Activated T-helper 1 cell treated with anti-CD3 and anti-CD28 coated beads, Interleukin-12 subunit alpha, Interleukin-12 subunit beta, Interleukin-2, Interleukin-4 antibody, amounts not matched to agents 30 ng/mL and 10 ng/mL and 1 ng/mL, durations not matched to agents 14 hours and 24 hours and 36 hours (primary cell): ENCODE results near the gene PRDM16. TPM values are rescaled to one million over a fixed set of nuclear protein-coding genes. Genes with fewer than 3 reads are reported as not detected.

Source experiments
- DNase-seq: peaks from one replicate; pipeline ENCODE4 v3.0.0; 2021; ENCODE audit warnings: low spot score
- H3K27ac Mint-ChIP-seq: one replicate; pipeline ENCODE4 v1.8.0; 2021; ENCODE audit warnings: mild to moderate bottlenecking, mixed read lengths
- H3K27me3 Mint-ChIP-seq: one replicate; pipeline ENCODE4 v1.8.0; 2022; ENCODE audit warnings: mild to moderate bottlenecking, moderate library complexity, mixed read lengths; ENCODE audit not compliant: insufficient read depth
- H3K36me3 Mint-ChIP-seq: one replicate; pipeline ENCODE4 v1.8.0; 2021; ENCODE audit warnings: low read depth, mixed read lengths
- H3K4me1 Mint-ChIP-seq: one replicate; pipeline ENCODE4 v1.8.0; 2021; ENCODE audit warnings: low read depth, mixed read lengths
- H3K4me3 Mint-ChIP-seq: one replicate; pipeline ENCODE4 v1.8.0; 2021; ENCODE audit warnings: mild to moderate bottlenecking, moderate library complexity, mixed read lengths
- H3K9me3 Mint-ChIP-seq: one replicate; pipeline ENCODE4 v1.8.0; 2021; ENCODE audit warnings: mixed read lengths
- intact Hi-C: fragments of 100-400 bp; cut with micrococcal nuclease; formaldehyde crosslinking; loops from one replicate; pipeline ENCODE4 v1.15.1; 2024
- total RNA-seq: library from RNA; stranded (reverse); gene quantifications from 2 replicates; pipeline ENCODE4 v1.2.3, GENCODE V29; 2022

The PRDM16 gene
- total RNA-seq, 1 donor from 2014 or later = not detected

DNA sequence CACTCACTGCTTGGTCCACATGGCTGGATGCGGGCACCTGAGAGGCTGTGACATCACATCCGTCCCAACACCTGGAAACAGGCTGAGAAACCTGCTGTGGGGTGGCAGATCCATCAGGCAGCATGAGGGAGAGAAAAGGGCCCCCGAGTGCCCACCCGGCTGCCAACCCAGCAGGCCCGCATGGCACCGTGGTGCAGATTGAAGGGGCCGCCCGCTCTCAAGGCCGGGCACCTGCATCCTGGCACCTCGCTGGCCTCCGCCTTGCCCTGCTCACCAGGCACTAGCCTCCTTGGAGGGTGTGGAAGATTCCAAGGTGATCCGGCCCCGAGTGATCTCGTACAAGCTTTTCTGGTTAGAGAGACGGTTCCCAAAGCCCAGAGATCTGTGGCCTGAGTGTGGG, 110.5 kb downstream of the PRDM16 start:
- Mint-ChIP-seq H3K36me3 (no peaks in the 10 kb centered on the region), H3K4me3 (no peak overlapping the region), H3K27me3 (no peaks in the 10 kb centered on the region), H3K4me1 (no peaks in the 10 kb centered on the region), H3K9me3 (peaks cover 4% of the 10 kb centered on the region), H3K27ac (no peak overlapping the region)
- no peak for DNase-seq
- intact Hi-C loops = no loop called here

DNA sequence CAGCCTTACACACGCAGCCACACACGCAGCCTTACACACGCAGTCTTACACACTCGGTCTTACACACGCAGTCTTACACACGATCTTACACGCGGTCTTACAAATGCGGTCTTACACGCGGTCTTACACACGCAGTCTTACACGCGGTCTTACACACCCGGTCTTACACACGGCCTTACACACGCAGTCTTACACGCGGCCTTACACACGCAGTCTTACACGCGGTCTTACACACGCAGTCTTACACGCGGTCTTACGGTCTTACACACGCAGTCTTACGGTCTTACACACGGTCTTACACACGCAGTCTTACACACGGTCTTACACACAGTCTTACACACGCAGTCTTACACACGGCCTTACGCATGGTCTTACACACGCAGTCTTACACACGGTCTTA, 111.9 kb downstream of the PRDM16 start:
- H3K4me3 Mint-ChIP-seq = no peak overlapping the region
- no peaks in the 10 kb centered on the region for H3K4me1 Mint-ChIP-seq
- no peak overlapping the region for H3K27ac Mint-ChIP-seq
- no peak for DNase-seq
- H3K27me3 Mint-ChIP-seq = peaks cover 2% of the 10 kb centered on the region
- intact Hi-C loops = no loop called here
- no peaks in the 10 kb centered on the region for H3K36me3 Mint-ChIP-seq
- H3K9me3 Mint-ChIP-seq = peaks cover 4% of the 10 kb centered on the region

DNA sequence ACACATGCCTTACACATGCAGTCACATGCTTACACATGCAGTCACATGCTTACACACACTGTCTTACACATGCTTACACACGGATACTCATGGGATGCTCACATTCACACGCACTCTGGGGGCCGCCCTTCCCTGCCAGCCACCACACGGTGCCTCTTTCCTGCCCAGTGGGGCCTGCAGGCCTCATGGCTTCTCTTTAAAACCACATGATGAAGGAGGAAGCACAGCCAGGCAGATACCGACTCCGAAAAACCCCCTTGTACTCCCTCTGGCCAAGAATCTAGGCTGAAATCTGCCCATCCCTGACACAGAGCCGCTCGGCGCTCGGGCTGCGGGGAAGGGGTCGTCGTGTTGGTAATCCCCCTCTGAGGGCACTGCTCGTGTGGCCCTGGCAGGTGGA, 113.0 kb downstream of the PRDM16 start:
- Mint-ChIP-seq H3K4me3 (no peak overlapping the region), H3K4me1 (no peaks in the 10 kb centered on the region), H3K27ac (no peak overlapping the region), H3K36me3 (no peaks in the 10 kb centered on the region), H3K27me3 (peaks cover 2% of the 10 kb centered on the region), H3K9me3 (peaks cover 4% of the 10 kb centered on the region)
- intact Hi-C loops = no loop called here
- no peak for DNase-seq

DNA sequence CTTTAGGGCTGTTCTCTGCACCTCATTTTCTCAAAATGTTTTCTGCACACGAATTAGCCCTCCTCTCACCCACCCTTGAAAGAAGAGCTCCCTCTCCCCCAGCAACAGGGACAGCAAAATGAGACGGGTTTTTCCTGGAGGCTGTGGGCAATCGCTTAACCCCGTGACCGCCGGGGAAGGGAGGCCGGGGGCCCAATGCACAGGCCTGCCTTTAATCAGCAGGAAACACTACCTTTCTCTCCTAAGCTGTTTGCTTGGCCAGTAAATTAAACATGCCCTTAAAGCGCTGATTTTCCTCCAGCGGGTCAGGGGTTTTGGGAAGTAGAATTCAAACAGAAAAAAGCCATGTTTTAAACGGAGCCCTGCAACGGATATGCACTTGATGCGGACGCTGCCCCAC, 114.4 kb downstream of the PRDM16 start:
- DNase-seq = no peak
- no peak overlapping the region for H3K27ac Mint-ChIP-seq
- intact Hi-C loops = no loop called here
- peaks cover 5% of the 10 kb centered on the region for H3K27me3 Mint-ChIP-seq
- H3K9me3 Mint-ChIP-seq = peaks cover 4% of the 10 kb centered on the region
- H3K36me3 Mint-ChIP-seq = no peaks in the 10 kb centered on the region
- H3K4me1 Mint-ChIP-seq = no peaks in the 10 kb centered on the region
- H3K4me3 Mint-ChIP-seq = no peak overlapping the region

DNA sequence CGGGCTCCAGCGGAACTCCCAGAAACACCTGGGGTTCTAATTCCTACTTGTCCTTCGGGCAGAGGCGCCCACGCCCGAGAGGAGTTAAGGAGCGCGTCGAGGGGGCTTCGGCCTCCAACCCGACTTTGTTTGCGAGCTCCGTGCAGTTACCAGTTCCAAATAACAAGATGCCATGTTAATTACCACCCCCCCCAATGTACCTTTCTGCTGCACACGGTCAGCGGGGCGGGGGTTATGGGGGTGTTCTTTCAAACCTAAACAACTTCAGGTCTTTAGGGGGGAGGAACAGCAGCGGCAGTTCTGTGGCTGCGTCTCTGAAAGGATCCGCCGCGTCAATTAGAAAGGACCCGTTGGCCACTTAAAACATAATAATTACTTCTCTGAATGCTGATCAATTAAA, 114.8 kb downstream of the PRDM16 start:
- intact Hi-C loops = no loop called here
- H3K4me1 Mint-ChIP-seq = no peaks in the 10 kb centered on the region
- H3K27me3 Mint-ChIP-seq = peaks cover 6% of the 10 kb centered on the region
- H3K4me3 Mint-ChIP-seq = no peak overlapping the region
- no peak for DNase-seq
- H3K9me3 Mint-ChIP-seq = peaks cover 4% of the 10 kb centered on the region
- no peak overlapping the region for H3K27ac Mint-ChIP-seq
- H3K36me3 Mint-ChIP-seq = no peaks in the 10 kb centered on the region

DNA sequence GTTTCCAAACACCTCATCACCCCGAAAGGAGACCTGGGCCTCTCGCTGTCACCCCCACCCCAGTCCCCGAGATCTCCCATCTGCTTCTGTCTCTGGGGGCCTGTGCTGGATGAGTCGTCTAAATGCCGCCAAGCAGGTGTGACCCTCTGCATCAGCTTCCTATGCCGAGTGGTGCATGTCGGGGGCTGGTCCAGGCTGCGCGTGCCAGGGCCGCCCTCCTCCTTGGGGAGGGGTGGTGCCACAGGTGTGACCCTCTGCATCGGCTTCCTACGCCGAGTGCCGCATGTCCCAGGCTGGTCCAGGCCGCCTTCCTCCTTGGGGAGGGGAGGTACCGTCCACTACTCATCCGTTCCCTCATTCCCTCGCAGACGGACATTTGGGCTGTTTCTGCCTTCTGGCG, 115.7 kb downstream of the PRDM16 start:
- H3K27ac Mint-ChIP-seq = no peak overlapping the region
- peaks cover 6% of the 10 kb centered on the region for H3K27me3 Mint-ChIP-seq
- DNase-seq = no peak
- H3K4me3 Mint-ChIP-seq = no peak overlapping the region
- peaks cover 4% of the 10 kb centered on the region for H3K9me3 Mint-ChIP-seq
- intact Hi-C loops = no loop called here
- H3K4me1 Mint-ChIP-seq = no peaks in the 10 kb centered on the region
- H3K36me3 Mint-ChIP-seq = no peaks in the 10 kb centered on the region

DNA sequence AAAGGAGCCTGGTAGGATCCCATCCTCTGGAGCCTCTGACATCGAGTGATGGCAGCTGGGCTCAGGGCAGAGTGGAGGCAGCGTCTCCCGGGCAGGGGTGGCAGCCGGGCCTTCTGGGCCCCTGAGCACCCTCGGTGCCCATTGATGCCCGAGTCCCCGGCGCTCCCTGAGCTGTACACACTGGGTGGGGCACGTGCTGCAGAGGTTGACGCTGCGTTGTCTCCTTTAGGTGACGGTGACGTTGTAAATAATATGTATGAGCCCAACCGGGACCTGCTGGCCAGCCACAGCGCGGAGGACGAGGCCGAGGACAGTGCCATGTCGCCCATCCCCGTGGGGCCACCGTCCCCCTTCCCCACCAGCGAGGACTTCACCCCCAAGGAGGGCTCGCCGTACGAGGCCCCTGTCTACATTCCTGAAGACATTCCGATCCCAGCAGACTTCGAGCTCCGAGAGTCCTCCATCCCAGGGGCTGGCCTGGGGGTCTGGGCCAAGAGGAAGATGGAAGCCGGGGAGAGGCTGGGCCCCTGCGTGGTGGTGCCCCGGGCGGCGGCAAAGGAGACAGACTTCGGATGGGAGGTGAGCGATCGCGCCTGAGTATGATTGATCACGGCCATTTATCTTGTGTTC, 117.0 kb downstream of the PRDM16 start:
- Mint-ChIP-seq H3K9me3 (no peaks in the 10 kb centered on the region), H3K4me1 (no peaks in the 10 kb centered on the region), H3K27me3 (peaks cover 6% of the 10 kb centered on the region)

DNA sequence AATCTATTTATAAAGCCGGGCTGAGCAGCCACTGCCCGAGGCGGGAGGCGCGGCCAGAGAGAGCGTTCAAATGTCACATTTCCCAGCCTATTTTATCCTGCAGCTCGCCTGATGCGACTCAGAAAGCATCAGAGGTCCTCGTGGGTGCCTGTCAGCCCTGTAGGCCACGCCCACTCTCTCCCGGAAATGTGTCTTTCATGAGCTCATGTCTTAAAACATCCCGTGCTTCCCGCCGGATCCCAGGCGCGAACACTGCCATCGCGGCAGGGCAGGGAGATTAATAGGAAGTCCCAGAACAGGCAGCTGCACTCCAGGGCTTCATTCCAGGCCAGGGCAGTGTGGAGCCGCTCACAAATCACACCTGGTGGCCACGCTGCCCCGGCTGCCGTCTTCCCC, 117.5 kb downstream of the PRDM16 start:
- H3K27ac Mint-ChIP-seq = no peak overlapping the region
- no peaks in the 10 kb centered on the region for H3K36me3 Mint-ChIP-seq
- no peak overlapping the region for H3K4me3 Mint-ChIP-seq
- H3K27me3 Mint-ChIP-seq = peaks cover 6% of the 10 kb centered on the region
- no peak for DNase-seq
- H3K9me3 Mint-ChIP-seq = no peaks in the 10 kb centered on the region
- no peaks in the 10 kb centered on the region for H3K4me1 Mint-ChIP-seq
- intact Hi-C loops = no loop called here

More for the DNA sequence above, 117.0 kb downstream of the PRDM16 start:
- DNase-seq = no peak
- Mint-ChIP-seq H3K27ac (no peak overlapping the region), H3K36me3 (no peaks in the 10 kb centered on the region), H3K4me3 (no peak overlapping the region)
- intact Hi-C loops = no loop called here

DNA sequence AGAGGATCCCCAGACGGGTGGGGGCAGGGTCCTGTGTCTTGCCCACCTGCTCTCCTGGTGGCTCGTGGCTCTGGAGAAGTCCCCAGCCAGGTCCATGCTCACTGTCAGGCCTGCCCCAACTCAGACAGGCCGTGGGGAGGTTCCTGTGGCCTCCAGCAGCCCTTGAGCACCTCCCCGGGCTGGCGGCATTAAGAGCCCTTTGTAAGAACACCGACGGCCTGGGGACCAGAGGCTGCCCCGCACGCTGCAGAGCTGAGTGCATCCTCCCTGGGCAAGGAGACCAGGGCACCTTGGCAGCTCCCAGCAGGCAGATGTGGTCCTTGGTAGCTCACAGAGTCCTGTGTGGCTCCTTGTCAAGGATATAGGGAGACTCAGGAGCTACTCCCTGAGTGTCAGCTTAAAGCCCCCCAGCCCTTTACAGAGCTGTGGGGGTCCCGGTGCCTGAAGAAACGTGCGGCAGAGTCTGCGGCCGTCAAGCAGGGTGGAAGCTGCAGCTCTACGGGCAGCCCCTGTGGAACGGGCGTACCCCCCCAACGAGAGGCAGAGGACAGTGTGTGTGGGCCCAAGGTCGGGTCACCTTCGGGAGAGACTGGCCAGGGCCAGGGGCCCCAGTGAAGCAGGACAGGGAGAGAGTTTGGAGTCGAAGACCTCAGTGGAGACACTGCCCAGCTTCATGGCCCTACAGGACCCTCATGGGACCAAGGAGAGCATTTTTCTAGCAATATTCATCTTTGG, 118.6 kb downstream of the PRDM16 start:
- Mint-ChIP-seq H3K27me3 (peaks cover 6% of the 10 kb centered on the region), H3K36me3 (no peaks in the 10 kb centered on the region), H3K4me1 (no peaks in the 10 kb centered on the region), H3K9me3 (no peaks in the 10 kb centered on the region), H3K27ac (no peak overlapping the region), H3K4me3 (no peak overlapping the region)
- DNase-seq = no peak
- intact Hi-C loops = no loop called here

DNA sequence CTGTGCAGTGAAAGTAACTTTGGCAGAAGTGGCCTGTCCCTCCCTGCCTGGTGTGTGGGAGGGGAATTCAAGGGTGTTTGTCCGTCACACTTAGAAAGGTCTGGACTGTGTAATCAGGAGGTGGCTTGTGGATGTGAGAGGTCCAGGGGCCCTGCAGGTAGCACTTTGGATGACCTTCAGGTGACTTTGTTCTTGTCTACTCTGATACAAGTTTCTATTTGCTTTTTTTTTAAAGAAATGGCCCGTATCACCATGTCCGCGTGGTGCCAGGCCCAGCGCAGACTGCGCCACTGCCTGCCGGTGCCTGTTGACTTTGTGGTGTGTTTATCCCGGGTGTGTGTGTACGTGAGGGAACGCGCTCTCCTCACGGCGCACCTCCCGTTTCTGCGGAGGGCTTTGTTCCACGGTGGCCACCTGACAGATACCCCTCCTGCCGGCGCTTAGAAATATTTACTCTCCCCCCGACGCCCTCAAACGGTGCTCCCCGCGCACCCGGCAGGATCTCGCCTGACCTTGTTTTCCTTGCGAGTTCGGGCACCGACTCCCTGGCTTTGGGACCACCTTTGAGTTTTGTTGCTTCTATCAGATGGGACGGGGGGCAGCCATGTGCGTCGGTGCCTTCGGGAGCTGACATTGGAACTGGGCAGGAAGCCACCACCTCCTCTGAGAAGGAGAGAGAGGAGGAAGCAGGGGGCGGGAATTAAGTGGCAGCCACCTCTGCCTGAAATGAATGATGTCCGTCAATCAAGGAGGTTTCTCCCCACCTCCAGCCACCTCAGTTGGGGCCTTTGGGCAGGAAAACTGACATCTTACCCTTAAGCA, 119.4 kb downstream of the PRDM16 start:
- Mint-ChIP-seq H3K4me1 (no peaks in the 10 kb centered on the region), H3K27ac (no peak overlapping the region), H3K4me3 (no peak overlapping the region), H3K27me3 (peaks cover 6% of the 10 kb centered on the region), H3K36me3 (no peaks in the 10 kb centered on the region), H3K9me3 (no peaks in the 10 kb centered on the region)
- DNase-seq = no peak
- intact Hi-C loops = no loop called here

DNA sequence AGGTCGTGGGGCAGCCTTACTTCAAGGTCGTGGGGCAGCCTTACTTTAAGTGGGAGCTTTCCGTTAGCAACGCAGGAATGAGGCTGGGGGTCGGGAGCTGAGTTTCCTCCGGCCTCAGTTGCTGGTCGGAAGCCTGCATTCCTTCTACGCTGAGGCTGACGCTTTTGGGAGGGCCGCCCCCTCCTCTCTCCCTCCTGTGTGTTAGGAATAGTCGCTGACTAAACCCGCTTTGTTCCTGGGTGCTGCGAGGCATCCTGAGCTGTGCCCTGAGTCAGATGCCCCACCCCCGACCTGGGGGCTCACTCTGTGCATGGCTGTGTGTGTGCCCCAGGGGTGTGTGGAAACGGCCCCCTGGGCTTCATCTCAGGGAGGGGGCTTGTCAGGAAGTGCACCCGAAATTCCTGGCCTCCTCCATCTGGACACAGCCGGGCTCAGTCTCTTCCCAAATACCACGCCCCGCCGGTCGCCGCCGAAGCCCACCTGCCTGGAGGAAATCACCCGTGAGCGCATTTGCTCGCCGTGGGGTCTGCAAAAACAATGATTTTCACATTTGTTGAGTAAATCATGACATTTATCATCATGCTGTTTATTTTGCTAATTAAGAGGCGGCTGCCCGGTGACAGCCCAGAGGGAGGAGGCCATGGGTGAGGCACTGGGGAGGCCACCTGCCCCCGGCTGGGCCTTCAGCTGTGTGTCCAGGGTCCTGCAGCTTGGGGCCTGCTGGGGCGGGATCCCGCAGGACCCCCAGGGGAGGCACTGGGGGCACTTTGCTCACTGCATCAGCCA, 121.4 kb downstream of the PRDM16 start:
- Mint-ChIP-seq H3K4me1 (no peaks in the 10 kb centered on the region), H3K27ac (no peak overlapping the region), H3K4me3 (no peak overlapping the region), H3K9me3 (no peaks in the 10 kb centered on the region), H3K36me3 (no peaks in the 10 kb centered on the region), H3K27me3 (peaks cover 4% of the 10 kb centered on the region)
- no peak for DNase-seq
- intact Hi-C loops = no loop called here

DNA sequence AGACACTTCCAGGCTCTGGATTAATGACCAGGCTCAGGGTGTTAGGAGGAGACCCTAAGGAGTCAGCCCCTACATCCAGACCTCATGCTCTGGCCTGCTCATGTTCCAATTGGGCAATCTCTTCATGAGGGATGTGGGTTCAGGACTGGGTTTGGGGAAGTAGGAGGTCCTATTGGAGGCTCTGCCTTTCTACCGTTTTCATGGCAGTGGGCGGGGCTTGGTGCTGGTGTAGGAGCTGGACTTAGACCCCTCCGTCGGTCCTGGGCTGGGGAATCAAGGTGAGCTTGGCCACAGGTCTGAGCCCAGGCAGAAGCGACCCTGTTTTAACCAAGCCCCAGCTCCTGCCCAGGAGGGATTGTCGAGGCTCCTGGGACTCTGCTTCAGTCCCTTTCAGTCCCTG, 123.4 kb downstream of the PRDM16 start:
- Mint-ChIP-seq H3K9me3 (no peaks in the 10 kb centered on the region), H3K4me3 (no peak overlapping the region), H3K27me3 (peaks cover 4% of the 10 kb centered on the region), H3K27ac (no peak overlapping the region), H3K36me3 (no peaks in the 10 kb centered on the region), H3K4me1 (no peaks in the 10 kb centered on the region)
- intact Hi-C loops = no loop called here
- DNase-seq = no peak
